Stimulated activated memory B cell treated with anti-CD40 and anti-IgM and Interleukin-4, amounts not matched to agents 10 μg/mL and 1 μg/mL and 100 μg/mL, for 72 hours (primary cell): Measurements from ENCODE around the gene ADAMTS2.

Experiments
- ATAC-seq: fragments of 150-1000 bp; cut with Tn5 transposase; 2 replicates; pipeline ENCODE4 v1.10.0; 2021
- H3K27ac Mint-ChIP-seq: one replicate; pipeline ENCODE4 v1.8.0; 2022; ENCODE audit warnings: mild to moderate bottlenecking, mixed read lengths
- H3K27me3 Mint-ChIP-seq: one replicate; pipeline ENCODE4 v1.8.0; 2022; ENCODE audit warnings: mixed read lengths
- H3K36me3 Mint-ChIP-seq: one replicate; pipeline ENCODE4 v1.8.0; 2022; ENCODE audit warnings: mixed read lengths
- H3K4me1 Mint-ChIP-seq: one replicate; pipeline ENCODE4 v1.8.0; 2022; ENCODE audit warnings: mixed read lengths
- H3K4me3 Mint-ChIP-seq: one replicate; pipeline ENCODE4 v1.8.0; 2022; ENCODE audit warnings: mild to moderate bottlenecking, moderate library complexity, mixed read lengths
- H3K9me3 Mint-ChIP-seq: one replicate; pipeline ENCODE4 v1.8.0; 2022; ENCODE audit warnings: mixed read lengths

ADAMTS2 gene

GRCh38 chr5:179375236-179375685, 30.0 kb upstream of the ADAMTS2 start:
- Mint-ChIP-seq H3K27ac (no peak overlapping the region), H3K9me3 (peaks cover 4% of the 10 kb centered on the region), H3K4me1 (no peaks in the 10 kb centered on the region), H3K36me3 (no peaks in the 10 kb centered on the region), H3K27me3 (peaks cover 12% of the 10 kb centered on the region), H3K4me3 (no peak overlapping the region)
- no peak for ATAC-seq

GRCh38 chr5:179374506-179375235, 29.4 kb upstream of the ADAMTS2 start:
- ATAC-seq: no peak
- Mint-ChIP-seq H3K27me3 (peaks cover 12% of the 10 kb centered on the region), H3K36me3 (no peaks in the 10 kb centered on the region), H3K4me3 (no peak overlapping the region), H3K27ac (no peak overlapping the region), H3K9me3 (peaks cover 4% of the 10 kb centered on the region), H3K4me1 (no peaks in the 10 kb centered on the region)

- Mint-ChIP-seq H3K36me3 (no peaks in the 10 kb centered on the region), H3K27ac (no peak overlapping the region), H3K9me3 (peaks cover 4% of the 10 kb centered on the region), H3K27me3 (peaks cover 12% of the 10 kb centered on the region), H3K4me1 (no peaks in the 10 kb centered on the region), H3K4me3 (no peak overlapping the region)
- no peak for ATAC-seq
Measured at GRCh38 chr5:179373961-179374505, 28.8 kb upstream of the ADAMTS2 start.

- peaks cover 4% of the 10 kb centered on the region for H3K9me3 Mint-ChIP-seq
- no peak for ATAC-seq
- no peak overlapping the region for H3K4me3 Mint-ChIP-seq
- no peaks in the 10 kb centered on the region for H3K36me3 Mint-ChIP-seq
- H3K27ac Mint-ChIP-seq: no peak overlapping the region
- H3K27me3 Mint-ChIP-seq: peaks cover 12% of the 10 kb centered on the region
- H3K4me1 Mint-ChIP-seq: no peaks in the 10 kb centered on the region
Measured at GRCh38 chr5:179373101-179373934, 28.1 kb upstream of the ADAMTS2 start.

- H3K4me3 Mint-ChIP-seq: no peak overlapping the region
- no peak overlapping the region for H3K27ac Mint-ChIP-seq
- peaks cover 12% of the 10 kb centered on the region for H3K27me3 Mint-ChIP-seq
- ATAC-seq: no peak
- H3K4me1 Mint-ChIP-seq: no peaks in the 10 kb centered on the region
- peaks cover 4% of the 10 kb centered on the region for H3K9me3 Mint-ChIP-seq
- H3K36me3 Mint-ChIP-seq: no peaks in the 10 kb centered on the region
Measured at GRCh38 chr5:179371681-179372680, 26.7 kb upstream of the ADAMTS2 start.

GRCh38 chr5:179371121-179371510, 25.9 kb upstream of the ADAMTS2 start:
- H3K36me3 Mint-ChIP-seq: no peaks in the 10 kb centered on the region
- H3K4me3 Mint-ChIP-seq: no peak overlapping the region
- no peaks in the 10 kb centered on the region for H3K4me1 Mint-ChIP-seq
- H3K27ac Mint-ChIP-seq: no peak overlapping the region
- H3K27me3 Mint-ChIP-seq: peaks cover 12% of the 10 kb centered on the region
- H3K9me3 Mint-ChIP-seq: peaks cover 4% of the 10 kb centered on the region
- no peak for ATAC-seq

GRCh38 chr5:179370490-179371120, 25.3 kb upstream of the ADAMTS2 start:
- ATAC-seq: no peak
- Mint-ChIP-seq H3K9me3 (peaks cover 4% of the 10 kb centered on the region), H3K36me3 (no peaks in the 10 kb centered on the region), H3K4me1 (no peaks in the 10 kb centered on the region), H3K27ac (no peak overlapping the region), H3K4me3 (no peak overlapping the region), H3K27me3 (peaks cover 12% of the 10 kb centered on the region)

- Mint-ChIP-seq H3K9me3 (peaks cover 4% of the 10 kb centered on the region), H3K27ac (no peak overlapping the region), H3K4me3 (no peak overlapping the region), H3K27me3 (peaks cover 10% of the 10 kb centered on the region), H3K36me3 (no peaks in the 10 kb centered on the region), H3K4me1 (no peaks in the 10 kb centered on the region)
- no peak for ATAC-seq
Measured at GRCh38 chr5:179369530-179369884, 24.2 kb upstream of the ADAMTS2 start.

- Mint-ChIP-seq H3K27me3 (peaks cover 5% of the 10 kb centered on the region), H3K36me3 (no peaks in the 10 kb centered on the region), H3K4me1 (no peaks in the 10 kb centered on the region), H3K27ac (no peak overlapping the region), H3K4me3 (no peak overlapping the region), H3K9me3 (no peaks in the 10 kb centered on the region)
- no peak for ATAC-seq
Measured at GRCh38 chr5:179368806-179369529, 23.7 kb upstream of the ADAMTS2 start.

GRCh38 chr5:179368126-179368805, 23.0 kb upstream of the ADAMTS2 start:
- Mint-ChIP-seq H3K27ac (no peak overlapping the region), H3K4me1 (no peaks in the 10 kb centered on the region), H3K9me3 (no peaks in the 10 kb centered on the region), H3K27me3 (no peaks in the 10 kb centered on the region), H3K4me3 (no peak overlapping the region), H3K36me3 (no peaks in the 10 kb centered on the region)
- no peak for ATAC-seq

- no peaks in the 10 kb centered on the region for H3K4me1 Mint-ChIP-seq
- H3K27me3 Mint-ChIP-seq: peaks cover 7% of the 10 kb centered on the region
- no peak overlapping the region for H3K27ac Mint-ChIP-seq
- no peaks in the 10 kb centered on the region for H3K9me3 Mint-ChIP-seq
- no peaks in the 10 kb centered on the region for H3K36me3 Mint-ChIP-seq
- ATAC-seq: no peak
- H3K4me3 Mint-ChIP-seq: no peak overlapping the region
Measured at GRCh38 chr5:179367491-179367890, 22.2 kb upstream of the ADAMTS2 start.

- H3K27me3 Mint-ChIP-seq: peaks cover 13% of the 10 kb centered on the region
- H3K27ac Mint-ChIP-seq: no peak overlapping the region
- no peaks in the 10 kb centered on the region for H3K36me3 Mint-ChIP-seq
- peaks cover 4% of the 10 kb centered on the region for H3K9me3 Mint-ChIP-seq
- no peak for ATAC-seq
- H3K4me3 Mint-ChIP-seq: no peak overlapping the region
- no peaks in the 10 kb centered on the region for H3K4me1 Mint-ChIP-seq
Measured at GRCh38 chr5:179362355-179362754, 17.1 kb upstream of the ADAMTS2 start.

GRCh38 chr5:179361037-179361603, 15.9 kb upstream of the ADAMTS2 start:
- Mint-ChIP-seq H3K9me3 (peaks cover 4% of the 10 kb centered on the region), H3K27me3 (peaks cover 13% of the 10 kb centered on the region), H3K4me3 (no peak overlapping the region), H3K4me1 (no peaks in the 10 kb centered on the region), H3K27ac (no peak overlapping the region), H3K36me3 (no peaks in the 10 kb centered on the region)
- no peak for ATAC-seq
